GM18870 (cell line): ENCODE measurements around the gene BORCS6.

Experiments
- ATAC-seq: cut with Tn5 transposase; IDR thresholded peaks from one replicate; pipeline ENCODE4 v1.9.1; 2021; ENCODE audit warnings: moderate library complexity; ENCODE audit not compliant: unreplicated experiment

The BORCS6 gene

DNA sequence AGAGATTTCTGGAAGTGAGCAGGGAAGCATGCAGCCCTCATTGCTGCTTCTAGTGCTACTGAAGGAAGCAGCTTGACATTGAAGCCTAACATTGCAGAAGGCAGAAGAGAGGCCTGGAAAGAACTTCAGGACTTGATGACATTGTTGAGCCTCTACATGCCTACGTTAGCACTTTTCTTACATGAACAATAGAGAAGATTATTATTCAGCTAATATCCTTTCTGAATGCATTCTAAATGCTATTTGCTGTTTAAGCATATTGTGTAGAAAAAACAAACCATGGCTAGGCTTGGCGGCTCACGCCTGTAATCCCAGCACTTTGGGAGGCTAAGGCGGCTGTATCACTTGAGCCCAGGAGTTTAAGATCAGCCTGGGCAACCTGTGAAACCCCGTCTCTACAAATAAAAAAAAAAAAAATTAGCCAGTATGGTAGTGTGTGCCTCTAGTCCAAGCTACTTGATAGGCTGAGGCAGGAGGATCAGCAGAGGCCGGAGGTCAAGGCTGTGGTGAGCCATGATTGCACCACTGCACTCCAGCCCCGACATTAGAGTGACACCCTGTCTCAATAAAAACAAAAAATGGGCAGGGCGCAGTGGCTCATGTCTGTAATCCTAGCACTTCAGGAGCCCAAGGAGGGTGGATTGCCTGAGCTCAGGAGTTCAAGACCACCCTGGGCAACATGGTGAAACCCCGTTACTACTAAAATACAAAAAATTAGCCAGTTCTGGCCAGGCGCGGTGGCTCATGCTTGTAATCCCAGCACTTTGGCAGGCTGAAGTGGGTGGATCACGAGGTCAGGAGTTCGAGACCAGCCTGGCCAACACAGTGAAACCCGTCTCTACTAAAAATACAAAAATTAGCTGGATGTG lies 22.6 kb upstream of the BORCS6 start:
- ATAC-seq, result no peak

DNA sequence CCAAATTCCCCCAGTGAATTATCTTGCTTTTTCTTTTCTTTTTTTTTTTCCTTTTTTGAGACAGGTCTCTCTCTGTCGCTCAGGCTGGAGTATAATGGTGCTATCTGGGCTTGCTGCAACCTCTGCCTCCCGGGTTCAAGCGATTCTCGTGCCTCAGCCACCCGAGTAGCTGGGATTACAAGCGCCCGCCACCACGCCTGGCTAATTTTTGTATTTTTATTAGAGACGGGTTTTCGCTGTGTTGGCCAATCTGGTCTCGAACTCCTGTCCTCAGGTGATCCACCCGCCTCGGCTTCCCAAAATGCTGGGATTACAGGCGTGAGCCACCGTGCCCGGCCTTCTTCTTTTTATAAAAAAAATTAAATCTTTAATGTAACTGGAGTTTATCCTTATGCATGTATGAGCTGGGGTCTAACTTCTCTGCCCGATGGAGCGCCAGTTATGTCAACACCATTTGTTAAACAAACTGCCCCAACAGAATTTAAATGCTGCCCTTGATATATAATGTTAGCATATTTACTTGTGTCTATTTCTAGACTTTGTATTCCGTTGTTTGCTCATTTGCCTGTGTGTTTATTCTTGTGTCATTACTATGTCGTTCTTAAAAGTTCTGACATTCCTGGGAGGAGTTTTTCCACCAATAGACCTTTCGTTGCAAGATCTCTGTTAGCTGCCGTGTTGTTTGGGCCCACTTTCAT lies 20.9 kb upstream of the BORCS6 start:
- ATAC-seq, result no peak

DNA sequence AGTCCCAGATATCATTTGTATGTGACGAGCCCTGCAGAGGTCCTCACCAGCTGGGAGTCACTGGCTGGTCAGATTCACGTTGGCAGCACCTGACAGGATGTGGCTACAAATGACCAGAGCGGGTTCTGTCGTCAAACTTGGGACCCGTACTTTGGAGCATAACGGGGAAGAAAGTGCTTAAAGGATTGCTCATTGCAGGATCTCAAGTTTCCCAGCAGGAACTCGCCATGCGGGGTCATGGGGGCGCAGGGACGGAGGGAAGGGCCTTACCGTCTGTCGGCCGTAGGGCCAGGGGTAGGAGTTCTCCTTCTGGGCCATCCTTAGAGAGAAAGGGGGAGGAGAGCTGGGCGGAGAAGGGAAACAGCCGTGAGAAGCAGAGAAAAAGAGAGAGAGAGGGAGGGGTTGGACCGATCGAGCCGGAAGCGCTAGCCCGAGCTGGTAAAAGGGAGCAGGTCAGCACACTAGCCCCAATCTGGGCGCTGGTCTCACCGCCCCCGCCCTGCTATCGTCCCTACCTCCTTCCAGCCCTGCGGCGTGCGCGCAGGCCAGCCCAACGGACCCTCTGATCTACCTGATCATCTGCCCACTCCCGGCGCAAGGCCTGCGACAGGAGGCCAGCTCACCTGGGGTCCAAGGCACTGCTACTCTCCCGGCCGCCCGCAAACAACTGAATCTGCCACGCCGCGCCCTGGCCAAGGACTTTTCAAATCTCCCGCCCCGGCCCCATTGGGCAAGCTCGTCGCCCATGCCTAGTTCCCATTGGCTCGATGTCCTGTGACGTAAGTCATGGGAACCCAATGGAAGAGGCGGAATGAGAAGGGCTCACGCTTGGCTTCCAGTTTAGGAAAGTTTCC lies 20.2 kb upstream of the BORCS6 start, which contains the start of gene AURKB:
AURKB (minus strand) TSS at position 669 of the 854 bp plus-strand sequence; CDS start at position 318, 351 bp downstream.
- ATAC-seq, result peak; percentile 69

DNA sequence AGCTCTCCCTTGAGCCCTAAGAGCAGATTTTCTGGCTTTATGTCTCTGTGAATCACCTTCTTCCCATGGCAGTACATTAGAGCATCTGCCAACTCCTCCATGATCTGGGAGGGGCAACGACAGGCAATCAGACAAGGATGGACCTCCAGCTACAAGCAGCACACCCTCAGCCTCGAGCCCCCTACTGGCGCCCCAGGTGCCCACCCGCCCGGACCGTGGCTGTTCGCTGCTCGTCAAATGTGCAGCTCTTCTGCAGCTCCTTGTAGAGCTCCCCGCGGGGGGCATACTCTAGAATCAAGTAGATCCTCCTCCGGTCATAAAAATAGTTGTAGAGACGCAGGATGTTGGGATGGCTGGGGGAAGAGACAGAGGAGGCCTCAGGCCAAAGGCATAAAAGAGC lies 16.6 kb upstream of the BORCS6 start:
- ATAC-seq, result no peak

DNA sequence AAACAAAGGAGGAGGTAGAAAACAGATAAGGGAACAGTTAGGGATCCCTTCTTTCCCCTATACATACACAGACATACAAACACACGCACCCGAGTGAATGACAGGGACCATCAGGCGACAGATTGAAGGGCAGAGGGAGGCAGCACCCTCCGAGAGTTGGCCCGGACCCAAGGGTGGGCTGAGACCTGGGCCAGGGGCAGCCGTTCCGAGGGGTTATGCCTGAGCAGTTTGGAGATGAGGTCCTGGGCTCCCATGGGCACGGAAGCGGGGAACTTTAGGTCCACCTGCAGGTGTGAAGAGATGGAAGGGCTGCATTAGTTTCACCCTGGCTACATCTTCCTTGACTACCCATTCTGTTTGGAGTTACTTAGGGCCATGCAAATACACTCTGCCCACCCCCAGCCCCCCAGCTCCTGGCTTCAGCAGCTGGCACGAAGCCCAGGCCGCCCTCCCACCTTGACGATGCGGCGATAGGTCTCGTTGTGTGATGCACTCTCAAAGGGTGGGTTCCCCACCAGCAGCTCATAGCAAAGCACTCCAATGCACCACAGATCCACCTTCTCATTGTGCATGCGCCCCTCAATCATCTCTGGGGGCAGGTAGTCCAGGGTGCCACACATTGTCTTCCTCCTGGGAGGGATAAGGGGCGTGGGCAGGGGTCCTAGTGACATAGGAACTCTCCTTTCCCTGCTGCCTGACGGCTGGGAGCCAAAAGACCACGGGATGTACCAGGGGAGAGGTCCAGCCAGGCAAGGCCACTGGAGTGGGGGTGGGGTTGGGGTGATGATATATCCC lies 15.0 kb upstream of the BORCS6 start:
- ATAC-seq, result no peak

DNA sequence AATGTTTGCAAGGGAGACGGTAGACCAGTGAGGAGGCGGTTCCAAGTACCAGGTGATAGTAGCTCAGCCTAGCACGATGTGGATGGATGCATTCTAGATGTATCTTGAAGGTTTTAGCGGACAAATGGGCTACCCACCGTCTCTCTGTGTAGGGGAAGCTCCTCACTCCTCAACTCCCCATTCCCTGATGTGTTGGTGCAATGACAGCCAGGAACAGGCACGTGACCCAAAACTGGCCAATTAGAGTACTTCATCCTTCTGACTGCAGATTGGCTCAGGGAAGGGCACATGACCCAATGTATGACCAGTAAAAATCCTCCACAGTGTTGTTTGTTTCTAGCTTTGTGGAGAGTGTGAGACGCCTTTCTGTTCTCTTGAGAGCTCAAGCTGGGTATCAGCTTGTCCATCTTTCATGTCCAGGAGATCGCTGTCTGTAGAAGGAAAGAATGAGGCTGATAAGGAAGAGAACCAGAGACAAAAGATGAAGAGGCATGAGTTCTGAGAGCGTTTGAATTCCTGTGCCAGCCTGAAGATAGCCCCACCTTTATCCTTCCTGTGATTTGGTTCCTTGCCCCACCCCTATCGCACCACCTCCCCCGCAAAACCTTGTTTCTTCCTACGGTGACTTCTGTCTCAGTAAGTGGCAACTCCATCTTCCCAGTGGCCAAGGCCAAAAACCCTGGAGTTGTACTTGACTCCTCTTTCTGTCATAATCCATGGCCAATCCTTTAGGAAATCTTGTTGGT lies 2.3 kb upstream of the BORCS6 start:
- no peak for ATAC-seq

DNA sequence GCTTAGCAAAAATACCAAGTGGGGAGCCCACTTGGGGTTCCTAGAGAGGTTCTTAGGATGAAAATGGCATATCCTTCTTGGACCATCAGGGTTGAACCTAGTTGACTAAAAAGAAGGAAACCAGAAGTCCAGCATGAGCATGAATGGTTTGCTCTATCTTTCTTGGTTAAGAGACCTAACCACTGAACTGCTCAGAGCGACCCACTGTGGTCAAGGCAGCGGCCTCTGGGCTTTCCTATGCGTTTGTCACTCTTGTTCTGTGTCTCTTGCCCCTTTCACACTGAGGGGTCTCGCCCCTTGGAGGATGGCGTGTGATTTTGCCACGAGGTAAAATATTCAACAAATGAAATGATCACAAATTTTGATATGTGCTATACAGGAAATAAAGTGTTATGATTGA lies 526 bp upstream of the BORCS6 start:
- no peak for ATAC-seq

DNA sequence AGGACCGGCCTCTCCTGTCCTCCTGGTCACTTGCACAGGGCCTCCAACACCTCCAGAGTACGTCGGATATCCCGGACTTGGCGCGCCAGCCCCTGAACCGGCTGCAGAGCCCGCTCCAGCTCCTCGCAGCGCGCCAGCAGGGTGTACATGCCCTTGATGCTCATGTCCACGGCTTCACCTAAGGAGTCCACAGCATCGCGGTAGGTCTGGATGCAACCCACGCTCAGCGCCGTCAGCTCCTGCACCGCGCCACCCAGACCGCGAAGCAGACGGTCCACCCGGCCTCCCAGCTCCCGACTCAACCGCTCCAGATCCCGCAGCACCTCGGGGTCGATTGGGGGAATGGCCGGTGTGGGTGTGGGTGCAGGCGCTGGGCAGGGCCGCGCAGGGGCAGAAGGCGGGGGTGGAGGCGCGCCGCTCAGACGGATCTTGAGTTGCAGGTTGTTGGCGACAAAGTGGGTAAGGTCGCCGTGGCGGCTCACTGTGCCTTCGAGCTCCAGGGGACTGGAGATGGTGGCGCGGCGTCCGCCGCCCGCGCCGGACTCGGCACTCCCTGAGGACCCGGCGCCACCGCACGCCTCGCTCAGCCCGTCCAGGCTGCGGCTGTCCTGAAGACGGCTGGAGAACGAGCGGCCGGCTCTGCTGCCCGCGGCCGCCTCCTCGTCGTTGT lies 804 bp downstream of the BORCS6 start:
- ATAC-seq, result no peak

DNA sequence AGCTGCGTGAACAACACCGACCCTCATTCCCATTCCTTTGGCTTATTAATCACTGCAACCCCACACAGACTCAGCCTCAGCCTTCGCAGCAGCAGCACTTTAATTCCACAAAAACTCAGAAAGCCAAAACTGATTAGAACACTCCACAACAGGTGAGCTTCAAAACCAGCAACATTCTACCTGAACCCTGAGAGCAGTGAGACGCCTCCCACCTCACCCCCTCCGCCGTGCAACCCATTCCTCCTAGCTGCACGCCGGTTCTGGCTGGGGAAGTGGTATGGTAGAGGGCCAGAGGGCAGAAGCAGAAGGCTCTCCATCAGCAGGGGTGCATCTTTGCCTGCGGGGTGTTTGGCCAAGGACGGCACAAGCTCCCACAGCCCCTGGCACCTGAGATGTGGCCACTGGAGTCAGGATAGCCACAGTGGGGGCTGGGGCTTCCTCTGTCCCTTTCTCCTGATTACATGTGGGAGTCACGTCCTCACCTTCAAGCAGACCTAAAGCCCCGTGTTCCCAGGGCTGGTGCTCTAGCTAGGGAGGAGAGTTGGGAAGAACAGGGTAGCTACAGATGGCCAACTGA lies 1.6 kb downstream of the BORCS6 start:
- no peak for ATAC-seq

DNA sequence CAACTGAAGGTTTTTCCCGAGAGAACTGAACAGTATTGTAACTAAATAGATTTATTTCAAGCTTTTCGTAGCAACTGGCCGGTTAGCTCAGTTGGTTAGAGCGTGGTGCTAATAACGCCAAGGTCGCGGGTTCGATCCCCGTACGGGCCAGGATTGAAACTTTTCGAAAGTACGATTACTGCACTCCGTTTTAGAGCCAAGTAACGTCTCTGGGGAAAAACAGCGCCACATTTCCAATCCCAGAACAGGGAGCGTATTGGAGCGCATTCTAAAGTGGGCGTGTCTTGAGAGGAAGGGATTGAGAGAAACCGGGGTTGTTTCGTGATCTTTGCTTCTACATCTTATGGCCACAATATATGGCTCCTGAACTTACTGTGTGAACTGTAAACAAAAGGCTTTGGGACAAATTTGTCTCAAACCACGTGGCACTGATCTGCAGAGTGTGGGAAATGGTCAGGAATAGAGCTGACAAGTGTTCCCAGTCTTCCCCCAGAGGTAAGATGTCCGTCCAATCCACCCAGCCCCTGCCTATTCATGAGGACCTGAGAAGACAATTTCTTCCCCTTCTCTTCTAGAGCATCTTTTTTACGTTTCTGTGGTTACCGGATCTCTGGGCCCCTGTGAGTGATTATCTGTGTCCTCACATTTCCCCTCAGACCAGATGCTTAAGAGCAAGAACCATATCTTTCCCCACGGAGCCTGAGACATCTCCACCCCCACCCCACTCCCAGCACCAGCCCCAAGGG lies 2.3 kb downstream of the BORCS6 start:
- peak; percentile 23 for ATAC-seq

DNA sequence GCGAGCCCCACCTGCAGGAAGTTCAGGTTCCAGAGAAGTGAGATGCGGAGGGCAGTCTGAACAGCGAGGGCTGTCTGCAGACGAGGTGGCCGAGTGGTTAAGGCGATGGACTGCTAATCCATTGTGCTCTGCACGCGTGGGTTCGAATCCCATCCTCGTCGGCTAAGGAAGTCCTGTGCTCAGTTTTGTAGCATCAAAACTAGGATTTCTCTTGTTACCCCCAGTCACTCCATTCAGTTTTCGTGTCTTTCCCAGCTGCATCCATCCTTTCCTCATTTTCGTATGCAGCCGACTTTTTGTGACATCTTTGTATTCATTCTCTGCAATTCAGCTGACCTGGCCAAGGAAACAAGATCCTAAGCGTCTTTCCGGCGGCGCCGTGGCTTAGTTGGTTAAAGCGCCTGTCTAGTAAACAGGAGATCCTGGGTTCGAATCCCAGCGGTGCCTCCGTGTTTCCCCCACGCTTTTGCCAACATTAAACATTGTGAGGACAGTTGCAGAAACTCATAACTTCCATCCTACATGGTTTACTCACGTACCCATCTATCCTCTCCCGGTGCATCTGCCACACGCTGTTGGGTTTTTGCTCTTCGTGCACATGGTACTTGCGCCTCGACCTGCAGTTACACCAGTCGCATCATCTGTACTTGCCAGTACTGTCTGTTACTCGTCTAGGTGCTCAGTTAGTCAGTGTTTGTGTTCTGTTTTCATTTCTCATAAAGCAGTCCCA lies 3.0 kb downstream of the BORCS6 start:
- peak; percentile 27 for ATAC-seq

DNA sequence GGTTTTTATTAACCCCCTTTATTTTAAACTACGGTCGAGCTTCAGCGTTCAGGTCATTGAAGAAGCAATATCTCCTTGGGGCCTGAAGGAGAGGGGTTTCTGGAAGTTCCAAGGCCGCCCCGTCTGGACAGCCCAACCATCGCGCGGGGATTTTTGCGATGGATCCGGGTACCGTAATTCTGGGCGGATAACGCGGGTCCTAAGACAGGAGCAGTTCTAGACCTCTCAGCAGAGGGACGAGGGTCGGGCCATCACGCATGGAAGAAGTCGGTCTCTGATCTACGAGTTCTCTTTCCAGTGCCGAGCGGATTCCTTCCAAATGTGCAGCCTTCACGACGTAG lies 3.6 kb downstream of the BORCS6 start:
- no peak for ATAC-seq

DNA sequence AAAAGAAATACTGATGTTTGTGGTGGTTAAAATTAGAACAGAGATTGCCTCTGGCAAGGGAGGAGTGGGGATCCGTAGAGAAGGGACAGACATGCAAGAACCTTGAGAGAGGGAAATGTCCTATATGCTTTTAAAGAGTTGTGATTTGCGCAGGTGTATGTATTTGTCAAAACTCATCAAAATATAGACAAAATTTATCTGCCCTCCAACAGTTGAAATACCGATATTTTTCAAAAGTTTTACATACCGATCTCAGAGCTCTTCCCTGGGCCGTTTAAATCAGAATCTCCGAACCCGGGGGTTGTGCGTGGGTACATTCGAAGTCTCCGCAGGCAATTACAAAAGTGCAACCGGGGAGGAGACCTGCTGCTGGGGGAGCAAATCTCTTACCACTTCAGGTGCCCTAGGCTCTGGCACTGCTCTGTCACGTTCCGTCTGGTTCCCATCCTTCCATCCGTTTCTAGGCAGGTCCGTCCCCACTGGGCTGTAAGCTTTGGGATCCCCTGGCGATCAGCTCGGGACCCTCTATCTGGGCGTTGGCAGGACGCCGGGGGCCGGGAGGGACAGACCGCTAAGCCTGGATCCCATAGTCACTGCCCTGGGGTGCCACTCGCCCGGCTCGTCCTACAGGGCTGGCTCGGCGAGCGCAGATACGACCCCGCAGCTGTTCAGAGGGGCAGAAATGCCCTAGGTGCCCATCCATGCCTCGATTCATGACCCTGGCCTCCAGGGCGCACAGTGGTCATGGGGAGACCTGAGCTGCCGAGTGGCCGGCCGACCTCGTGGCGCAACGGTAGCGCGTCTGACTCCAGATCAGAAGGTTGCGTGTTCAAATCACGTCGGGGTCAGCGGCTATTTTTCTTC lies 4.2 kb downstream of the BORCS6 start:
- no peak for ATAC-seq

DNA sequence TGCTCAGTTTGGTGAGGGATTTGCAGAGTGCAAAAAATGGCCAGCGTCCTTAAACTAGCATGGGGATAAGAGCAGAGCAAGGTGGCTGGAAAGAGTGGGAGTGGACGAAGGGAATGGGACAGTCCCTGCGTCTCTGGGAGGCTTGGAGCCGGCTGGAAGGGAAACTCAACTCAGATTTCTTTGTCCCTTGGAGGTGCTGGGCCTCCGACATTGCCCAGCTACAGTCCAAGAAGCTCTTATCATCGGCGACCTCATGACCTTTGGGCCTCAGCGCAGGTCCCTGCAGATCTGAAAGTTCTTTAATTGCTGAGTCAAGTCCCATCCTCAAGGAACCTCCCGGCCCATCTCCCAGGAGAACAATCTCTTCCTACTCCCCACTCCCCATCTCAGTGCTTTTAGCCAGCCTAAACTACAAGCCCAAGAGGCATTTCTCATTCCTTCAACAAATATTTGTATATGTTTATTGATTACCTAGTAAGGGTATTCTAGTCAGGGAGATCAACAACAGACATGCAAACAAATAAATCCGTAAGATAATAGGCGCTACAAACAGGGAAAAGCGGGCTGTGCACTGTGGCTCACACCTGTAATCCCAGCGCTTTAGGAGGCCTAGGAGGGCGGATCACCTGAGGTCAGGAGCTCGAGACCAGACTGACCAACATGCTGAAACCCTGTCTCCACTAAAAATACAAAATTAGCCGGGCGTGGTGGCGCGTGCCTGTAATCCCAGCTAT lies 12.8 kb downstream of the BORCS6 start:
- ATAC-seq, result no peak

DNA sequence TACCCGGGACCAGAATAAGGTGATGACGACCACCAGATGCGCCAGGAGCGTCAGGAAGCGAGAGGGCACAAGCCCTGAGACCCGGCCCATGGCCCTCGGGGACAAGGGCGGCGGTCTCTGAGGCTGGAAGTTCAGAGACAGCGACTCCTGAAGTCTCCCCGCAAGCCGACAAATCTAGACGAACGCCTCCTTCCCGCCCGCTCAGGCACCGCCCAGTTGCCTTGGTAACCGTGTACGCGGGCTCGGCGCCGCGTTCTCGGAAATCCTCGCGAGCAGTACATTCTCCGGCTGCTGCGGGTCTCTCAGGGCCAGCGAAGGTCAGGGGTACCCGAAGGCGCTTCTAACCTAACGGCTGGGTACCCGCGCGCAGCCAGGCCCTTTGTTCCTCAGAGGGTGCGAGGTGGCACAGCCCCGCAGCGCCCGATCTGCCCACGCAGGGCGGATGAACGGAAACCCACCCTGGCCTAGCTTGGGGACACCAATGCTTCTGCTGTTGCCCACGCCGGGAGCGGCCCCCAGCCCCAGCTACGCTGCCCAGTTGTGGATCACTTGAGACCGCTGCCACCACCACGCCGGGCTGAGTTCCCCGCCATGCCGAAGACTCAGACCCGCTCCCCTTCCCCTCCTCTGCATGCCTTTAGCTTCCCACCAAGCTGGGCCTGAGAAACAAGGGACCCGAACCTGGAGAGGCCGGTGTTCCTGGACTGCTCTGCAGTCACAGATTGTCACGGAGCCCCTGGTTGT lies 13.6 kb downstream of the BORCS6 start, which contains the start of gene TMEM107:
TMEM107 (minus strand) TSS at position 184 of the 744 bp plus-strand sequence; CDS start at position 90, 94 bp downstream.
- no peak for ATAC-seq
